KOPT-K1 (cell line): Measurements from ENCODE around the gene CLSTN1.
"Not testable (repeated sequence)": the region's sequence is repeated elsewhere in the genome, so short reads cannot be mapped to it uniquely, and the experiment has no call there.

Experiments
- H3K27ac ChIP-seq: fragments of 200-600 bp; sonication (generic); 2 replicates; pipeline ENCODE4 v1.5.1; 2016; ENCODE audit warnings: antibody characterized with exemption, mild to moderate bottlenecking, low read depth, low read length; ENCODE audit not compliant: poor library complexity, severe bottlenecking
- H3K36me3 ChIP-seq: fragments of 200-600 bp; sonication (generic); 2 replicates; pipeline ENCODE4 v1.5.1; 2017; ENCODE audit warnings: antibody characterized with exemption, mild to moderate bottlenecking, low read length, moderate library complexity; ENCODE audit not compliant: insufficient read depth
- H3K9me3 ChIP-seq: fragments of 200-600 bp; sonication (generic); 2 replicates; pipeline ENCODE4 v1.5.1; 2017; ENCODE audit warnings: antibody characterized with exemption, low read length, mild to moderate bottlenecking; ENCODE audit not compliant: insufficient read depth, poor library complexity, severe bottlenecking

The CLSTN1 gene

DNA sequence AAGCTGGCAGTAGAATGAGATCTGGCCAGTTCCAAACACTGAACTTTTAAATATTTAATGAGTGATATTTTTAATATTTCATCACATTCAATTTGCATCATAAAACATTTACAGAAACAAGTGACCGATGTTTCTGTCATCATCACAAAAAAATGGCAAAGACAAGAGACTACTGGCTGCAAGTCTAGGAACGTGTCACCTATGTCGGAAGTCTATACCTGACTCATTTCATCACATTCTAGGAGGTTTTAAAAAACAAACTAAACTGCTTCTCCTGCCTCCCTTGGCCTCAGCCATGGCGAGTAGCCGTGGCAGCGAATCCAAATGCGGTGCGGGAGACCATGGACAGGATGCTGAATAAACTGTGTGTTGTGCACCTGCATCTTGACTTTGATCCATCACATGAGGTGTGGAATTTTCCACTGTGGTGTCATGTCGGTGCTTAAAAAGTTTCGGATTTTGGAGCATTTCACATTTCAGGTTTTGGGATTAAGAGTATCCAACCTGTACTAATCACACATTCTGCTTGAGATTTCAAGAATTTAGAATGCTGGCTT, 43.1 kb downstream of the CLSTN1 start:
- H3K27ac ChIP-seq, result no peak overlapping the region
- no peaks in the 10 kb centered on the region for H3K36me3 ChIP-seq
- H3K9me3 ChIP-seq, result no peaks in the 10 kb centered on the region

GRCh38 chr1:9778905-9779304, 44.9 kb downstream of the CLSTN1 start:
- Histone ChIP-seq H3K36me3 (0 out of 2 replicates have a peak, but pooled peaks cover 9% of the 10 kb centered on the region), H3K27ac (no peak overlapping the region), H3K9me3 (no peaks in the 10 kb centered on the region)

DNA sequence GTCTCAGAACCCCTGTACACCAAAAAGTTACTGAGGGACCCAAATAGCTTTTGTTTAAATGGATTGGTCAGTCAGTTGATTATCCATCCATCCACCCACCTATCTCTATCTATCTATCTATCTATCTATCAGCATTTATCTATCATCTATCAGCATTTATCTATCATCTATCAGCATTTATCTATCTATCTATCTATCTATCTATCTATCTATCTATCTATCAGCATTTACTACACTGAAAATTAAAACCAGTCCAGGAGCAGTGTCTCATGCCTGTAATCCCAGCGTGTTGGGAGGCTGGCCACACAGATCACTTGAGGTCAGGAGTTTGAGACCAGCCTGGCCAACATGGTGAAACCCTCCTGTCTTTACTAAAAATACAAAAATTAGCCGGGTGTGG, 47.1 kb downstream of the CLSTN1 start:
- peaks cover 29% of the 10 kb centered on the region for H3K36me3 ChIP-seq
- no peak overlapping the region for H3K27ac ChIP-seq
- H3K9me3 ChIP-seq, result no peaks in the 10 kb centered on the region

DNA sequence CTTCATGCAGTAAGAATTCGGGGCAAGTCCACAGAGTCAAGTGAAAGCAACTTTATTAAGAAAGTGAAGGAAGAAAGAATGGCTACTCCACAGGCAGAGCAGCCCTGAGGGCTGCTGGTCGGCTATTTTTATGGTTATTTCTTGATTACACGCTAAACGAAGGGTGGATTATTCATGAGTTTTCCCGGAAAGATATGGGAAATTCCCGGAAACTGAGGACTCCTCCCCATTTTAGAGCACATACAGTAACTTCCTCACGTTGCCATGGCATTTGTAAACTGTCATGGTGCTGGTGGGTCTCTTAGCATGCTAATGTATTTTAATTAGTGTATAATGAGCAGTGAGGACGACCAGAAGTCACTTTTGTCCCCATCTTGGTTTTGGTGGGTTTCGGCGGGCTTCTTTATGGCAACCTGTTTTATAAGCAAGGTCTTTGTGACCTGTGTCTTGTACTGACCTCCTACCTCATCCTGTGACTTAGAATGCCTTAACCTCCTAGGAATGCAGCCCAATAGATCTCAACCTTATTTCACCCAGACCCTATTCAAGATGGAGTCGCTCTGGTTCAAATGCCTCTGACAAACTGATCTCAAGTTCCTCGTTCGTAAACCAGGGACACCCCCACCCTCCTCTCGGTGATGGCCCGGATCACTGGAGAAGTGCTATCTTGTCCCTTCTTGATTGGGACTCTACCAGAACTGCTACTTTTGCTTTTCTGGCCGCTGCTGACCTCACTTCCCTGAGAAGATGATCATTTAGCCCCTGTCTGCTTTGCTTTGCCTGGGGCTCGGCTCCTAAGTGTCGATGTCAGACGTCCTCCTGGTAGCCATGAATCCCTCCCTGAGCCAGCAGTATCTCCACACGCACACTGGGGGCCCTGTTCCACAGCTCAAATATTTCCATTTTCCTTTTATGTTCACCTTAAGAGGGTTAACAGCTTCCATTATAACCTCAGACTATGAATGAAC, 48.8 kb downstream of the CLSTN1 start:
- H3K27ac ChIP-seq, result no peak overlapping the region
- peaks cover 42% of the 10 kb centered on the region for H3K36me3 ChIP-seq

DNA sequence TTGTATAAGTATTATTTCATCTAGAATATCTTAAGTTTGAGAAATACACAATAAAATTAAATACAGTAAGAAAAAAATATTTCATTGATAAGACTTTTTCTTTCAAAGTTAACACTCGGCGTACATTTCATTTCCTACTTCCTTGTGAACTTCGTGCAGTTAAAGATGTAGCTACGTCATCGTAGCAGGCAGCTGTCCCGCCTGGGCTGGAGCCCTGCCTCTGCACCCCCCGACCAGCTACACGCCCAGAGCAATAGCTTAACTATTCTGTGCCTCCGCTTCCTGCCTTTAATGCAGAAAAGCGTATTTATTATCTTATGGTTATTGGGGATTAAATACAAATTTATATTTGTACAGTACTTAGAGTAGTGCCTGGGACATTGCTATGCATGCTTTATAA, 53.5 kb downstream of the CLSTN1 start:
- Histone ChIP-seq H3K36me3 (peaks cover 50% of the 10 kb centered on the region), H3K9me3 (no peaks in the 10 kb centered on the region), H3K27ac (no peak overlapping the region)

More for the DNA sequence above, 48.8 kb downstream of the CLSTN1 start:
- H3K9me3 ChIP-seq, result no peaks in the 10 kb centered on the region

DNA sequence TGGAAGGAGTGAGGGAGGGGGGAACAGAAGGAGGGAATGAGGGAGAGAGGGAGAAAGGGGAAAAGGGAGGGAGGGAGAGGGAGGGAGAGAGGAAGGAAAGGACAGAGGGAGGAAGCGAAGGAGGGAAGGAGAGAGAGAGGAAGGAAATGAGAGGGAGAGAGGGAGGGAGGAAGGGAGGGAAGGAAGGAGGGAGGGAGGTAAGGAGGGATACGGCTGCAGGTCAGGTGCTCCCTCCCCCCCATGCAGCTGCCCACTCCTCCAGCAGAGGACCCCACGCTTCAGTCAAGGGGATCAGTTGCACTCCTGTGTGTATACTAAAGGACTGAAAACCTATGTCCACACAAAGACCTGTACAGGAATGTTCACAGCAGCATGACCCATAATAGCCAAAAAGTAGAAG, 54.8 kb downstream of the CLSTN1 start:
- Histone ChIP-seq H3K9me3 (no peaks in the 10 kb centered on the region), H3K27ac (no peak overlapping the region), H3K36me3 (peaks cover 41% of the 10 kb centered on the region)

DNA sequence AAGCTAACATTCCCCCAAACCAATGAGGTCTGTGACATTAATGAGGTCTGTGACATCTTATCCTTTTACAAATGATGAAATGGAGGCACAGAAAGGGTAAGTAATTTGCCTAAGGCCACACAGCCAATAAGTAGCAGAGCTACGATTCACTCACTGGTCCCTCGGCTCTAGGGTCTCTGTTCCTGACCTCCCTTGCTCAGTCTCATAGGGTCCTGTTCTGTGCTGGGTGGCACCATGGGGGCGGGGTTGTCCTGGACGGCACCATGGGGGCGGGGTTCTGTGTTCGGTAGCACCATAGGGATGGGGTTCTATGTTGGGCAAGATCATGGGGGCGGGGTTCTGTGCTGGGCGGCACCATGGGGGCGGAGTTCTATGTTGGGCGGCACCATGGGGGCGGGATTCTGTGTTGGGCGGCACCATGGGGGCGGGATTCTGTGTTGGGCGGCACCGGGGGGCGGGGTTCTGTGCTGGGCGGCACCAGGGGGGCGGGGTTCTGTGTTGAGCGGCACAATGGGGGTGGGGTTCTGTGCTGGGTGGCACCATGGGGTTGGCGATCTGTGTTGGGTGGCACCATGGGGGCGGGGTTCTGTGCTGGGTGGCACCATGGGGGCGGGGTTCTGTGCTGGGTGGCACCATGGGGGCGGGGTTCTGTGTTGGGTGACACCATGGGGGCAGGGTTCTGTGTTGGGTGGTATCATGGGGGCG, 55.6 kb downstream of the CLSTN1 start:
- no peak overlapping the region for H3K27ac ChIP-seq
- peaks cover 42% of the 10 kb centered on the region for H3K36me3 ChIP-seq

DNA sequence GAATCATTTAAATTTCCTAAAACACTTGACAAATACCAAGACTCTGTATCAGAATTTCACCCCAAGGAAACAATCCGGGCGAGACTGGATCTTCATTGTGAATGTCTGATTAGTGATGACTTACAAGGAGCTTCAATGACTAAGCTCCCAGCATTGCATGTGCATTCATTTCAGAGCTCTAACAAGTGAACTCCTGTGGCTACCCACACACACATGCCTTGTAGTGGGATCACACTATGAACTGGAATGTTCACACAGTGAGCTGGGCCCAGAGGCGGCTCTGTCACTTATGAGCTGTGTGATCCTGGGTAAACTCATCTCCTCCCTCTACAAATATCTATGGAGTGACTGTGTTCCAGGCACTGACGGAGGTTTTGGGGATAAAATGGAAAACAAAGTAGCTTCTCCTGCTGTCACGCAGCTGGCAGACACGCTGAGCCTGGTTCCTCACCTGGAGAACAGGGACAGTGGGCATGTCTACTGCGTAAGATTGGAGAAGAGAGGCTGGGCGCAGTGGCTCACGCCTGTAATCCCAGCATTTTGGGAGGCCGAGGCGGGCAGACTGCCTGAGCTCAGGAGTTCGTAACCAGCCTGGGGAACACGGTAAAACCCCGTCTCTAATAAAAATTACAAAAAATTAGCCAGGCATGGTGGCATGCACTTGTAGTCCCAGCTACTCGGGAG, 56.9 kb downstream of the CLSTN1 start:
- Histone ChIP-seq H3K27ac (no peak overlapping the region), H3K9me3 (no peaks in the 10 kb centered on the region), H3K36me3 (peaks cover 34% of the 10 kb centered on the region)

More for the DNA sequence above, 55.6 kb downstream of the CLSTN1 start:
- no peaks in the 10 kb centered on the region for H3K9me3 ChIP-seq

DNA sequence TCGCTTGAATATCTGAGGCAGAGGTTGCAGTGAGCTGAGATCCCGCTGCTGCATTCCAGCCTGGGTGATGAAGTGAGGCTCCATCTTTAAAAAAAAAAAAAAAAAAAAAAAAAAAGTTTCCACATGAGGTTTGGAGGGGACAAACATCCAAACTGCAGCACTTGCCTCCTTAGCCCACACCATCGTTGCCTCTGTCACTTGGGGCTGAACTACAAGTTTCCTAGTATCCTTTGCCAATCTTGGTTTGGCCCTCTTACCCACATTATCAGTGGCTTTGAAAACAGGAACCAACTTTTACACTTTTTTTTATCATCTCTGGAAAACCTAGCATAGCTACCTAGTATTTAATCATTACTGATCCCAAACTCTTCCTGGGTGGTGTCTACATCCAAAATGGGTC, 59.2 kb downstream of the CLSTN1 start:
- peaks cover 21% of the 10 kb centered on the region; the same call in 1 of the 2 replicates for H3K36me3 ChIP-seq
- no peak overlapping the region for H3K27ac ChIP-seq
- H3K9me3 ChIP-seq, result no peaks in the 10 kb centered on the region

DNA sequence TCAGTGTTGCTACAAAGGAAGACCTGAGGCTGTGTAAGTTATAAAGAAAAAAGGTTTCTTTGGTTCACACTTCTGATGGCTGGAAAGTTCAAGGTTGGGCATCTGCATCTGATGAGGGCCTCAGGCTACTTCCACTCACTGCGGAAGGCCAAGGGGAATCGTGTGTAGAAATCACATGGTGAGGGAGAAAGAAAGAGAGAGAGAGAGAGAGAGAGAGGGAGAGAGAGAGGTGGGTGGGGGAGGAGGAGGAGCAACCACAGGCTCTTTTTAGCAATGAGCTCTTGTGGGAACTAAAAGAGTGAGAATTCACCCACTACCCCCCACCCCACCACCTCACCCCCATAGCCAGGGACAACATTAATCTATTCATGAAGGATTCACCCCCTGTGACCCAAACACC, 59.9 kb downstream of the CLSTN1 start:
- Histone ChIP-seq H3K9me3 (no peaks in the 10 kb centered on the region), H3K36me3 (peaks cover 16% of the 10 kb centered on the region; the same call in 1 of the 2 replicates)

DNA sequence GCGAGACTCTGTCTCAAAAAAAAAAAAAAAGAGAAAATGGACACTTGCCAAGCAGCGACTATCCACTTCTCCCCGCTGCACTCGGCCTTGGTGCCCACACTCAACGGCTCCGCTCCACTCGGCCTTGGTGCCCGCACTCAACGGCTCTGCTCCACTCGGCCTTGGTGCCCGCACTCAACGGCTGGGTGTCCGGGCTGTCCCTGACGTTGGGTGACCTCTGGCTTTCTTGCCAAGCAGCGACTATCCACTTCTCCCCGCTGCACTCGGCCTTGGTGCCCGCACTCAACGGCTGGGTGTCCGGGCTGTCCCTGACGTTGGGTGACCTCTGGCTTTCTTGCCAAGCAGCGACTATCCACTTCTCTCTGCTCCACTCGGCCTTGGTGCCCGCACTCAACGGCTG, 61.3 kb downstream of the CLSTN1 start:
- H3K27ac ChIP-seq, H3K9me3 ChIP-seq: not testable (repeated sequence)
- peaks cover 16% of the 10 kb centered on the region; the same call in 1 of the 2 replicates for H3K36me3 ChIP-seq

More for the DNA sequence above, 59.9 kb downstream of the CLSTN1 start:
- no peak overlapping the region for H3K27ac ChIP-seq

DNA sequence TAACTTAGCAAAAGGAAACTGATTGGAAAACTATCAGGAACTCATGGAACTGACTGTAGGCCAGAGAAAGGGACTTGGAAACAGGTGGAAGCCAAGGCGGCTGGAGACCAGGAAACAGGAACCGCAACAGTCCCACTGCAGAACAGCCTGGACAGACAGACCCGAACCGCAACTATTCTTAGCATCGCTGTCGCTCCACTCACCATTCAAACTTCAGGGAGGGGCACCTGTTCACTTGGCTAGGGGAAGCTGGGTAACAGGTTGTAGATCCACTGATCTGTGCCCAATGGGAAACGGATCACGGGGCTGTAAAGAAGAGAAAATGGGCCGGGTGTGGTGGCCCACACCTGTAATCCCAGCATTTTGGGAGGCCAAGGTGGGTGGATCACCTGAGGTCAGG, 61.9 kb downstream of the CLSTN1 start:
- H3K27ac ChIP-seq, result no peak overlapping the region
- no peaks in the 10 kb centered on the region for H3K9me3 ChIP-seq
- H3K36me3 ChIP-seq, result peaks cover 16% of the 10 kb centered on the region; the same call in 1 of the 2 replicates

DNA sequence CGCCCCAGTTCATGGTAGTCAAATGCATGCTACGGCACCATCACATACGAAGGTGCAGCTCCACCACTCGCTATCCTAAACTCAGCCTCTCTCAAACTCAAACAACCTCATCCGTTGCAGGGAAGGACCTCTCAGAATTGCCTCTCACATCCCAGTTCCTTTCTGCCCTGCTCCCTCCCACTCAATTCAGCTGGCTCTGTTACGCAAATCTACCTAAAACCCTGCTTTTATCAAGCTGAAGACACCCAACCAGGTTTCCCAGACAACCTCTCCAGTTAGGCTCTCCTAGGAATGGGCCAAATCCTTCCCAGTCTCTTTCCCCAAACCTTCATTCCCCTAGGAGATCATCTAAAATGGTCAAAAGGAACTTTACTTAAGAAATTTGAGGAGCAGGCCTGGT, 62.9 kb downstream of the CLSTN1 start:
- Histone ChIP-seq H3K36me3 (peaks cover 16% of the 10 kb centered on the region; the same call in 1 of the 2 replicates), H3K27ac (no peak overlapping the region), H3K9me3 (no peaks in the 10 kb centered on the region)

DNA sequence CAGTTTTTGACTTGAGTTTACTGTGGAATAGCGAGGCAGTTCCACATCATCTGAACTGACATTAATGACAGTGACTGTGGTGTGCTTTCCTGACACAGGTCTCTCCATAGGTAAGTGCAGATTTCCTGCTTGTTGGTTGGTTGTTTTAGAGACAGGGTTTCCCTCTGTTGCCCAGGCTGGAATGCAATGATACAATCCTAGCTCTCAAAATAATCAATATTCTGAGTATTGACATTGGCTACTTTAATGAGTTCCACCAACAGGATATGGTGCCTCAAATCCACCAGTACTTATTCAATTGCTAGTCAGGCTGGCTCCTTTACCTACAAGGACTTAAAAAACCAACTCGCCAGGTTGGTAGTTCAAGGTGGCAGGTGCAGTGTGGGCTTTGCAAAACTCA, 63.8 kb downstream of the CLSTN1 start:
- Histone ChIP-seq H3K36me3 (peaks cover 19% of the 10 kb centered on the region), H3K27ac (no peak overlapping the region), H3K9me3 (no peaks in the 10 kb centered on the region)
